ENCODE data around the gene ITPKC.

GRCh38 chr19:40672038-40672437 lies 44.9 kb upstream of the ITPKC start:
- TF ChIP-seq JUND (IDR thresholded peaks at IDR 0.05; ENCODE audit: borderline replicate concordance, low read depth, low read length) (no peak), JUND (tag; IDR thresholded peaks at IDR 0.05; ENCODE audit: borderline replicate concordance, low read depth, low read length) (no peak), CTCF (IDR thresholded peaks at IDR 0.05 in 2 of 3, conservative IDR thresholded peaks at IDR 0.05 in 1 of 3; ENCODE audit: insufficient read depth in 2 of 3, low read depth in 1 of 3, low read length in 3 of 3) (no peak), REST (IDR thresholded peaks at IDR 0.05; ENCODE audit: borderline replicate concordance) (no peak), REST (CRISPR knock-in tag; IDR thresholded peaks at IDR 0.05; ENCODE audit: low read depth) (no peak), CHD1 (IDR thresholded peaks at IDR 0.05; ENCODE audit: low read length) (no peak)
